ENCODE measurements around the gene RAPGEF5.

DNA sequence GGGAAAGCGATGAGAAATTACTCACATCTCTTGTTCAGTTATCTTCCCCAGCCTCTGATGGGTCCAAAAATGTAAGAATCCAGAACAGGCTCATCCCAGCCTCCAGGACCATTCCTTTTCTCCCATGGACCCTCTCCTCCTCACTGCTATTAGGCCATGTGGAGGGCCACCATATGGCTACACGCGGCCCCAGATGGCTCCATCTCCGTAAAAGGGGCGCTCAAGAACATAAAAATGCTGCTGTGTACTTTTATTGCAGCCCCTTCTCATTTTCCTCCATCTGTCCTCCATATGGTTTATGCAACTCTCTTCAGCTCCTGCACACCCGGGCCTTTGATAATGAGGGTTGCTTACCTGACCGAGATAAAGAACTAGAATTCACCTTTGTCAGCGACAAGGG, 166.2 kb downstream of the RAPGEF5 start:
- TF ChIP-seq POLR2A (IDR thresholded peaks at IDR 0.05) (no peak), POLR2AphosphoS5 (IDR thresholded peaks at IDR 0.05) (no peak)
- TF ChIP-seq, protein P1, sequence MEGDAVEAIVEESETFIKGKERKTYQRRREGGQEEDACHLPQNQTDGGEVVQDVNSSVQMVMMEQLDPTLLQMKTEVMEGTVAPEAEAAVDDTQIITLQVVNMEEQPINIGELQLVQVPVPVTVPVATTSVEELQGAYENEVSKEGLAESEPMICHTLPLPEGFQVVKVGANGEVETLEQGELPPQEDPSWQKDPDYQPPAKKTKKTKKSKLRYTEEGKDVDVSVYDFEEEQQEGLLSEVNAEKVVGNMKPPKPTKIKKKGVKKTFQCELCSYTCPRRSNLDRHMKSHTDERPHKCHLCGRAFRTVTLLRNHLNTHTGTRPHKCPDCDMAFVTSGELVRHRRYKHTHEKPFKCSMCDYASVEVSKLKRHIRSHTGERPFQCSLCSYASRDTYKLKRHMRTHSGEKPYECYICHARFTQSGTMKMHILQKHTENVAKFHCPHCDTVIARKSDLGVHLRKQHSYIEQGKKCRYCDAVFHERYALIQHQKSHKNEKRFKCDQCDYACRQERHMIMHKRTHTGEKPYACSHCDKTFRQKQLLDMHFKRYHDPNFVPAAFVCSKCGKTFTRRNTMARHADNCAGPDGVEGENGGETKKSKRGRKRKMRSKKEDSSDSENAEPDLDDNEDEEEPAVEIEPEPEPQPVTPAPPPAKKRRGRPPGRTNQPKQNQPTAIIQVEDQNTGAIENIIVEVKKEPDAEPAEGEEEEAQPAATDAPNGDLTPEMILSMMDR (IDR thresholded peaks at IDR 0.05) = no peak
